T-helper 2 cell (primary cell): ENCODE measurements around the gene KIAA0232.

Experiments
- DNase-seq, 5 experiments: peaks; one replicate each; pipeline versions ENCODE4 v3.0.0 to v3.0.0-alpha.2; 2012 to 2022

The KIAA0232 gene

DNA sequence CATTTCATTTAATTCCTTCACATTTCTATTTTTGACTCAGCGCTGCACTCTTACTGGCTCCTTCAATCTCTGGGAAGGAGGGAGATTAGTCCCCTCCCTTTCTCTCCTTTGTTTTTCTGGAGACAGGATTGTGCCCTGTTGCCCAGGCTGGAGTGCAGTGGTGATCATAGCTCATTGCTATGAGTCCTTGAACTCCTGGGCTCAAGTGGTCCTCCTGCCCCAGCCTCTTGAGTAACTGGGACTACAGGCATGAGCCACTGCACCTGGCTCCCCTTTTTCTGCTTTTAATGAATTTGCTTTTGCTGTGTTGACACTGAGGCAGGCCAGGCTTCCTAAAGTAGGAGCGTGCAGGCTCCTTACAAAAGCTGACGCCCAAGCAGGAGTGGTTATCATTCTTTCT is 137.6 kb downstream of the KIAA0232 start:
- no peak for DNase-seq

DNA sequence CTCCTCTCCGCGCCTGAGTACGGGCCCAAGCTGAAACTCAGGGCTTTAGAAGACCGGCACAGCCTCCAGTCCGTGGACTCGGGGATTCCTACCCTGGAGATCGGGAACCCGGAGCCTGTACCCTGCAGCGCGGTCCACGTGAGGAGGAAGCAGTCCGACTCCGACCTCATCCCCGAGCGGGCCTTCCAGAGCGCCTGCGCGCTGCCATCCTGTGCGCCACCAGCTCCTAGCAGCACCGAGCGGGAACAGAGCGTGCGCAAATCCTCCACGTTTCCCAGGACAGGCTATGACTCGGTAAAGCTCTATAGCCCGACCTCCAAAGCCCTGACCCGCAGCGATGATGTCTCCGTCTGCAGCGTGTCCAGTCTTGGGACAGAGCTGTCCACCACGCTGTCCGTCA is 141.0 kb downstream of the KIAA0232 start:
- DNase-seq = no peak

DNA sequence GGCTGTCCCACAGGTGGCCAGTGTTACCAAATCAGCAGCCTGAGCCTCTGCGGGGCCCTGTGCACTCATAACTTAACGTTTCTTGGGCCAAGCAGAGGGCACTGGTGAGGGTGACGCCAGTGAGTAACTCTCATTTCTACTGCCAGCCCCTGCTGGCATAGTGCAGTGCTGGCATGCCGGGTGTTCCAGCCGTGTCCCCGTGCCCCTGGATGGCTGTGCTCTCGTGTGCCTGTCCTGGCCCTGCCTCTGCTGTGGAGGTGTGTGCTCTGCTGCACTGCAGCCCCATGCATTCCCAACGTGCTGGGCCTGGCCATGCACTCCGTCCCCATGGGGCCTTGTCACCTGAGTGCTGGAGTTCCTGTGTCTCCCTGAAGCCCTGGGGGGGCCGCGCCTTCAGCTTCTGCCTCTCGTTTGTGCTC is 141.8 kb downstream of the KIAA0232 start:
- DNase-seq = no peak

DNA sequence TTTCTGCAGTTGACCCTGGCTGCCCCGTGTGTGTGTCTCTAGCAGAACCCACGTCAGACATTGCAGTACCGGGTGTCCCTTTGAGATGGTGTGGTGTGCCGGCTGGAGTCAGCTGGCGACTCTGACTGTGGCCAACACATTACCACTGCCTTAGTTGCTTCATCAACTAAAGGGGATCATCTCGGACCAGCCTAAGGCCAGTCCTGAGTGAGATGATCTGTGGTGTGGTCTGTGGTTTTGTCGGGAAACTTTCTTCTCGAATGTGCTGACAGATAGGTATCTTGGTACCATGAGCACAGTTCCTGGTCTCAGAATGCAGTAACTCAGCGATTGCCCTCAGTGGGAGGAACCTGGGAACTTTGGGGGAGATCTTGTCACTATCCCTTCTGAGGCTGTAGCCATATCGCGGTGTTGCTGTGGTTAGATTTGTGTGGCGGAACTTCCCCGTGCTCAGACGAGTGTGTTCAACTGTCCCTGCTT is 142.9 kb downstream of the KIAA0232 start:
- peak in 1 of 5 experiments; percentile 37 for DNase-seq

DNA sequence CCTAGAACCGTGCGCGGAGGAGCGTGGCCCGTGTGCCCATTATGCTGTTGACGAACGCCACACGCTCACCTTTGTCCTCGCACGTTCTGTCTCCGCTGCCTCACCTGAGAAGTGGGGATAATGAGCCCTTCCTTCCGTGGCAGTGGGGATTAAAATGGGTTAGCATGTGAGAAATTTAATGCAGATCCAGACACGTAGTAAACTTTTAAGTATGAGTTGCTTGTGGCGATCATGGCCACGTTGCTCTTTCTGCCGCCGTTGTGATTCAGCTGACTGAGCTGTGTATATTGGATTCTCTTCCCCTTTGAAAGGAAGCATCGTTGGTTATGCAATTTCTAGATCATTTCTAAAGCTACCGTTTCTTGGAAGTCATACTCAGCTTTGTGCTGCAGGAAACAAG is 143.6 kb downstream of the KIAA0232 start:
- DNase-seq = no peak

DNA sequence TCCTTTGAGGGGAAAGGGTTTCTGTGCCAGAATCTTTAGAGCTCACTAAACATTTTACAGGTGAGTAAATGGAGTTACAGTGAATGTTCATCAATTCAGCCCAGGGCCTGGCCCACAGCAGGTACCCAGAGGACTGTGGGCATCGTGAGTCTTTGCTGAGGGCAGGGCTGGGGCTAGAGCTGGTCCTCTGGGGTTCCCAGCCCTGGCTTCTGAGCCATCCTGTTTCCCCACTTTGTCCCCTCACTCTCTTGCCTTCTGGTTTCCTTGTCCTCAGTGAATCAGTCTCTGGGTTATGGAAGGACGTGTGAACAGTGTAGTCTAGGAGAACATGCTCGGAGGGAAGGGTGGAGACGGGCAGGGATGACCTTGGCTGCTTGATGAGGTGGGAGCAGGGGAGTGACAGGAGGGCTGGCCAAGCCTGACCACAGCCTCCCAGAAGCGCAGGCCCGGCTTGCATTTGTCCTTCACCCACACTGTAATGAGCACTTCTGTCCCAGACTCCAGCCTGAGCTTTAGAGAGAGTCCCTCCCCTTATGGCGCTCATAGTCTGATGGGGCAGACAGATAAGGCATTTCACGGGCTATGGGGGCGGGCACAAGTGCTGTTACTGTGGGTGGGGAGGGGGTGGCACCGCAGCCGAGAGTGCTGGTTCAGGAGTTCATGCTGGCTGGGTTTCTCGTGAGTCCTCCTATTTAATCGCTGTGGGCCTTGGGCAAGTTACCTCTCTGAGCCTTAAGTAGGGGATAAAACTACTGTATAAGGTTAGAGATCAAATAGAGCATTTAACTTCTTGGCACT is 144.4 kb downstream of the KIAA0232 start:
- peak; percentile 35 to 88 (median 41) for DNase-seq

DNA sequence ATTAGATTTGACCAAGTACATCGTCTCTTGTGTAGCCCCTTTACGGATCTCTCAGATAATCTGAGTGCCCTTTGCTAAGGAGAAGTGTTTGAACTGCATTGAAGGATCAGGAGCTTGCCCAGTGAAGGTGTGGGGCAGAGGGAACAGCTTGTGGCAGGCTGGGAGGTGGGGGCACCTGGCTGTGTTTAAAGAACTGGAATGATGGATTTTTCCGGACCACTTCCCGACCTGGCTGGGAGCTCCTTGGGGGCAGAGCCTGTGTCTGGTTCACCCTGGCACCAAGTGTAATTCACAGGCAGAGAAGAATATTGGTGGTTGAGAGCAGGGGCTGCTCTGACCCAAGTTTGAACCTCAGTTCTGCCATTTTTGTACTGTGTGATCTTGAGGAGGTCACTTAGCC is 145.6 kb downstream of the KIAA0232 start:
- DNase-seq = no peak

DNA sequence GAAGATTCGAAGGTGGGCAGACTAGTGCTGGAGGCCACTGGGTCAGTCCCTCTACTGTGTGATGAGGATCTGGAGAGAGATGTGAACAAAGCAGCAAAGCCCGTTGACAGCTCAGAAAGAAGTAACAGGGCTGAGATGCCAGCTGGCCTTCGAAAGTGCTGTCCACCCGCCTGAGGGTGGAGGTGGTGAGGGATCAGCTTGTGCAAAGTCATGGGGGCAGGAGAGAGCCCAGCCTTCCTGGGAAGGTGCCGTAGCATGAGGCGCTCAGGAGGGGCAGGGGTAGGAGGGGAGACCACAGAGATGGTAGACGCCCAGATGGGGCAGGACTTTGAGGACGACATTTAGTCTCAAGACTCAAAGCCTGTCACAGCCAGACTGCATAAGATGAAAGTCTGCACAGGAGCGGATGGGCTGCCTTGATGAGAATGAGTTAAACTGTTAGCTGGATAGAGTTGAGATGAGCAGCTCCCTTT is 146.8 kb downstream of the KIAA0232 start:
- DNase-seq = no peak

DNA sequence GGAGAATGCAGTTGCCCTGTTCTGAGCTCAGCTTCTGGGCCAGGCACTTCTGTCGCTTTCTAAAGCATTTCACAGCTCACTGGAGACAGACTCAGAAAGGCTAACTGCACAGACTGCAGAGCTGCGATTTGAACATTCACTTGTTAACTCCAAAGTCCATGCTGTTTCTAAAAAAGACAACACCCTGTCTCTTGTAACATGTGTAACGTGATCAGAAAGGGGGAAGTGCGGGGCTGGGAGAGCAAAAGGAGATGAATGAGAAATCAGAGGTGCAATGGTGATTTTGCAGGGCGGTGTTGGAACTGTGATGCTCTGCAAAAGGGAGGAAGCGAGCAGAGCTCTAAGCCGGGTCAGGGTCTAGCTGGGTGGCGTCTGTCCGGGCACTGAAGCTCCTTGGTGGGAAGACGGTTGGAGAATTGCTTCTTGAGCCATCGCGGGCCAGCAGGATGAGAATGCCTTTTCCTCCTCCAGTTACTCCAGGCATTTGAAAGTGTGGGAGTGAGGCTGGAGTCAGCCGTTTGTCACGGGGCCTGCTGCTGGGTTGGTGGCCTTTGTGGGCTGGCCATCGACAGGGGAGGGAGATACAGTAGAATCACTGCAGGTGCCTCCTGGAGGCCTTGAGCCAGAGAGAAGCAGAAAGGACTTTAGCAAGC is 147.4 kb downstream of the KIAA0232 start:
- DNase-seq = no peak

DNA sequence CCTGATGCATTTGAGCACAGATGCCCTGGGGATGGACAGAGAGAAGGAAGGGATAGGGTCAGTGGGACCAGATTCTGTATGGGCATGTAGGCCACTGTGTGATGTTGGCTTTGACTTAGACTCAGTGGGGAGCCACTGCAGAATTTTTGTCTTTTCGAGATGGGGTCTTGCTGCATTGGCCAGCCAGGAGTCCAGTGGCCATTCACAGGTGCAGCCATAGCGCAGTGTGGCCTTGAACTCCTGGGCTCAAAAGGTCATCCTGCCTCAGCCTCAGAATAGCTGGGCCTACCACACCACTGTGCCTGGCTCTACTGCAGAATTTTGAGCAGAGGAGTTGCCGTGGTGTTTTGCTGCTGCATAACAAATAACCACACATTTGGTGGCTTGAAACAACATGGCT is 149.9 kb downstream of the KIAA0232 start:
- DNase-seq = no peak

DNA sequence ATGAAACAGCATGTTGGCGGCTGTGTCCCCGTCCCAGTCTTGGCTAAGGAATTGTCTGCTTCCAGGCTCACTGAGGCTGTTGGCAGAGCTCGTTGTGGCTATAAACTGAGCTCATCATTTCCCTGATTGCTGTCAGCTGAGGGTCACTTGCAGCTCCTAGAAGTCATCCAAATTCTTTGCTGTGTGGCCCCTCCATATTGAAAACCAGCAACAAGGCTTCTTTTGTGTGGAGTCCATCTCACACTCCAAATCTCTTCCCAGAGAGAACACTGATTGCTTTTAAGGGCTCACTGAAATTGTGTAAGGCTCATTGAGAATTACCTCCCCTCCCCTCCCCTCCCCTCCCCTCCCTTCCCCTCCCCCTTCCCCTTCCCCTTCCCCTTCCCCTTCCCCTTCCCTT is 150.4 kb downstream of the KIAA0232 start:
- DNase-seq = no peak
